SK-N-SH treated with all-trans-retinoic acid at 6 μM for 48 hours (cell line): ENCODE data around the gene TRPM5.

Experiments used
- ATAC-seq: fragments of 200-7000 bp; cut with Tn5 transposase; 3 replicates; pipeline ENCODE4 v1.9.1; 2020; ENCODE audit warnings: mild to moderate bottlenecking, moderate library complexity
- ARNTL ChIP-seq: fragments of 450-650 bp; formaldehyde crosslinking; IDR thresholded peaks from 2 replicates; pipeline ENCODE4 v1.5.0; 2020; ENCODE audit warnings: low read depth, mild to moderate bottlenecking, moderate library complexity, borderline replicate concordance
- BACH2 ChIP-seq: fragments of 250-450 bp; sonication (Bioruptor Pico); IDR thresholded peaks from 2 replicates; pipeline ENCODE4 v1.9.0; 2021; ENCODE audit warnings: mild to moderate bottlenecking, borderline replicate concordance
- CSDC2 ChIP-seq: fragments of 250-450 bp; sonication (Bioruptor Pico); IDR thresholded peaks from 2 replicates; pipeline ENCODE4 v1.5.0; 2020; ENCODE audit warnings: mild to moderate bottlenecking, moderate library complexity
- ESRRG ChIP-seq: fragments of 250-450 bp; sonication (Bioruptor Pico); IDR thresholded peaks from 2 replicates; pipeline ENCODE4 v1.6.1; 2021; ENCODE audit warnings: mild to moderate bottlenecking
- GLIS3 ChIP-seq: fragments of 250-450 bp; sonication (Bioruptor Pico); IDR thresholded peaks from 2 replicates; pipeline ENCODE4 v1.5.0; 2020; ENCODE audit warnings: mild to moderate bottlenecking, moderate library complexity
- ISL1 ChIP-seq: fragments of 250-450 bp; sonication (Bioruptor Pico); IDR thresholded peaks from 2 replicates; pipeline ENCODE4 v2.1.2; 2022; ENCODE audit warnings: mild to moderate bottlenecking, moderate library complexity
- PPARA ChIP-seq: fragments of 250-450 bp; sonication (Bioruptor Pico); IDR thresholded peaks from 2 replicates; pipeline ENCODE4 v1.5.0; 2020; ENCODE audit warnings: mild to moderate bottlenecking, borderline replicate concordance
- RARB ChIP-seq: fragments of 250-450 bp; sonication (Bioruptor Pico); IDR thresholded peaks from 2 replicates; pipeline ENCODE4 v1.8.0; 2021; ENCODE audit warnings: mild to moderate bottlenecking, moderate library complexity
- SNAI2 ChIP-seq: fragments of 250-450 bp; sonication (Bioruptor Pico); IDR thresholded peaks from 2 replicates; pipeline ENCODE4 v1.5.0; 2020; ENCODE audit warnings: mild to moderate bottlenecking, moderate library complexity
- TOX ChIP-seq: fragments of 250-450 bp; sonication (Bioruptor Pico); IDR thresholded peaks from 2 replicates; pipeline ENCODE4 v1.8.0; 2021; ENCODE audit warnings: mild to moderate bottlenecking, moderate library complexity, borderline replicate concordance
- ZC3H10 ChIP-seq: fragments of 250-450 bp; sonication (Bioruptor Pico); IDR thresholded peaks from 2 replicates; pipeline ENCODE4 v1.5.1; 2021; ENCODE audit warnings: mild to moderate bottlenecking, moderate library complexity
- ZFP3 ChIP-seq: fragments of 250-450 bp; sonication (Bioruptor Pico); IDR thresholded peaks from 2 replicates; pipeline ENCODE4 v1.5.0; 2020; ENCODE audit warnings: mild to moderate bottlenecking, moderate library complexity
- ZFP30 ChIP-seq: fragments of 450-650 bp; formaldehyde crosslinking; IDR thresholded peaks from 2 replicates; pipeline ENCODE4 v1.5.0; 2022; ENCODE audit warnings: mild to moderate bottlenecking, moderate library complexity
- ZNF565 ChIP-seq: fragments of 450-650 bp; formaldehyde crosslinking; conservative IDR thresholded peaks from 2 replicates; pipeline ENCODE4 v1.5.0; 2020; ENCODE audit warnings: low read depth, mild to moderate bottlenecking, moderate library complexity
- ZNF70 ChIP-seq: fragments of 450-650 bp; formaldehyde crosslinking; IDR thresholded peaks from 2 replicates; pipeline ENCODE4 v1.5.0; 2020; ENCODE audit warnings: mild to moderate bottlenecking, moderate library complexity
- ZNF8 ChIP-seq: fragments of 450-650 bp; formaldehyde crosslinking; IDR thresholded peaks from 2 replicates; pipeline ENCODE4 v1.5.0; 2020; ENCODE audit warnings: mild to moderate bottlenecking, moderate library complexity
- TF ChIP-seq, protein P1 (sequence below): fragments of 250-450 bp; sonication (Bioruptor Pico); IDR thresholded peaks from 2 replicates; pipeline ENCODE4 v1.5.1; 2021; ENCODE audit warnings: mild to moderate bottlenecking, moderate library complexity
- TF ChIP-seq, protein P2 (sequence below): fragments of 250-450 bp; sonication (Bioruptor Pico); IDR thresholded peaks from 2 replicates; pipeline ENCODE4 v1.8.0; 2020; ENCODE audit warnings: mild to moderate bottlenecking, moderate library complexity, borderline replicate concordance
- TF ChIP-seq, protein P3 (sequence below): fragments of 250-450 bp; sonication (Bioruptor Pico); IDR thresholded peaks from 2 replicates; pipeline ENCODE4 v1.5.0; 2020; ENCODE audit warnings: mild to moderate bottlenecking, moderate library complexity

Gene TRPM5

DNA sequence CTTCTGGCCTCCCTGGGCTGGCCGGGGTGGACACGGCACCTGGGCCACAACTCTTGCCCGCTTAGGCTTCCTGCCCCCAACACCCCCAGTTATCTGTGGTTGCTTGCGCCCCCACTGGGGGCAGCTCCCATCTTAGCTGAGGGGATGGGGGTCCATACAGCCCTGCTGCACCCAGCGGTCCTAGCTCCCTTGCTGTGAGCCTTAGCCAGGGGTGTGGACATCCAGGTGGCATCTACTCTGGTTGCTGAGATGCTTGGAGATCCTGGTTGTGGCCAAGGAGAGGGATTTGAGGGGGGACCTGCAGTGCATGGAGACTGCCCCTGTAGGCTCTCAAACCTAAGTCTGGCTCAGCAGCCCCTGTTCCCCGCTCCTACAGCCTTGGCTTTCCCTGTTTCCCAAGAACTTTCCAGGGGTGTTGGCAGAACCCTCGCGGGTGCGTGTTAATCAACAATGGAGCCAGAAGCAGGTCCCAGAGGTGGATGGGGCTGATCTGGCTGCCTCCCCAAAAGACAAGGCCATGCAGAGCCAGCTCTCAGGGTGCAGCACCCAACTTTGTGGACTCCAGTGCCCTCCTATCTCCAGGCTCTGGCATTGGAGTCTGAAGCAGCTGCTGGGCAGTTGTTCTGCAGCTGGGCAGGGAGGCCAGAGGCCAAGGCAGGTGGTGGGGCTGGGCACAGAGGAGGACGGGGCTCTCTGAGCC is 3.8 kb upstream of the TRPM5 start:
- TF ChIP-seq, protein P1, sequence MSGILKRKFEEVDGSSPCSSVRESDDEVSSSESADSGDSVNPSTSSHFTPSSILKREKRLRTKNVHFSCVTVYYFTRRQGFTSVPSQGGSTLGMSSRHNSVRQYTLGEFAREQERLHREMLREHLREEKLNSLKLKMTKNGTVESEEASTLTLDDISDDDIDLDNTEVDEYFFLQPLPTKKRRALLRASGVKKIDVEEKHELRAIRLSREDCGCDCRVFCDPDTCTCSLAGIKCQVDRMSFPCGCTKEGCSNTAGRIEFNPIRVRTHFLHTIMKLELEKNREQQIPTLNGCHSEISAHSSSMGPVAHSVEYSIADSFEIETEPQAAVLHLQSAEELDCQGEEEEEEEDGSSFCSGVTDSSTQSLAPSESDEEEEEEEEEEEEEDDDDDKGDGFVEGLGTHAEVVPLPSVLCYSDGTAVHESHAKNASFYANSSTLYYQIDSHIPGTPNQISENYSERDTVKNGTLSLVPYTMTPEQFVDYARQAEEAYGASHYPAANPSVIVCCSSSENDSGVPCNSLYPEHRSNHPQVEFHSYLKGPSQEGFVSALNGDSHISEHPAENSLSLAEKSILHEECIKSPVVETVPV (CRISPR knock-in tag), result no peak
- TF ChIP-seq ARNTL (CRISPR knock-in tag), result no peak
- TF ChIP-seq, protein P2, sequence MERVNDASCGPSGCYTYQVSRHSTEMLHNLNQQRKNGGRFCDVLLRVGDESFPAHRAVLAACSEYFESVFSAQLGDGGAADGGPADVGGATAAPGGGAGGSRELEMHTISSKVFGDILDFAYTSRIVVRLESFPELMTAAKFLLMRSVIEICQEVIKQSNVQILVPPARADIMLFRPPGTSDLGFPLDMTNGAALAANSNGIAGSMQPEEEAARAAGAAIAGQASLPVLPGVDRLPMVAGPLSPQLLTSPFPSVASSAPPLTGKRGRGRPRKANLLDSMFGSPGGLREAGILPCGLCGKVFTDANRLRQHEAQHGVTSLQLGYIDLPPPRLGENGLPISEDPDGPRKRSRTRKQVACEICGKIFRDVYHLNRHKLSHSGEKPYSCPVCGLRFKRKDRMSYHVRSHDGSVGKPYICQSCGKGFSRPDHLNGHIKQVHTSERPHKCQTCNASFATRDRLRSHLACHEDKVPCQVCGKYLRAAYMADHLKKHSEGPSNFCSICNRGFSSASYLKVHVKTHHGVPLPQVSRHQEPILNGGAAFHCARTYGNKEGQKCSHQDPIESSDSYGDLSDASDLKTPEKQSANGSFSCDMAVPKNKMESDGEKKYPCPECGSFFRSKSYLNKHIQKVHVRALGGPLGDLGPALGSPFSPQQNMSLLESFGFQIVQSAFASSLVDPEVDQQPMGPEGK, result no peak
- TF ChIP-seq, protein P3, sequence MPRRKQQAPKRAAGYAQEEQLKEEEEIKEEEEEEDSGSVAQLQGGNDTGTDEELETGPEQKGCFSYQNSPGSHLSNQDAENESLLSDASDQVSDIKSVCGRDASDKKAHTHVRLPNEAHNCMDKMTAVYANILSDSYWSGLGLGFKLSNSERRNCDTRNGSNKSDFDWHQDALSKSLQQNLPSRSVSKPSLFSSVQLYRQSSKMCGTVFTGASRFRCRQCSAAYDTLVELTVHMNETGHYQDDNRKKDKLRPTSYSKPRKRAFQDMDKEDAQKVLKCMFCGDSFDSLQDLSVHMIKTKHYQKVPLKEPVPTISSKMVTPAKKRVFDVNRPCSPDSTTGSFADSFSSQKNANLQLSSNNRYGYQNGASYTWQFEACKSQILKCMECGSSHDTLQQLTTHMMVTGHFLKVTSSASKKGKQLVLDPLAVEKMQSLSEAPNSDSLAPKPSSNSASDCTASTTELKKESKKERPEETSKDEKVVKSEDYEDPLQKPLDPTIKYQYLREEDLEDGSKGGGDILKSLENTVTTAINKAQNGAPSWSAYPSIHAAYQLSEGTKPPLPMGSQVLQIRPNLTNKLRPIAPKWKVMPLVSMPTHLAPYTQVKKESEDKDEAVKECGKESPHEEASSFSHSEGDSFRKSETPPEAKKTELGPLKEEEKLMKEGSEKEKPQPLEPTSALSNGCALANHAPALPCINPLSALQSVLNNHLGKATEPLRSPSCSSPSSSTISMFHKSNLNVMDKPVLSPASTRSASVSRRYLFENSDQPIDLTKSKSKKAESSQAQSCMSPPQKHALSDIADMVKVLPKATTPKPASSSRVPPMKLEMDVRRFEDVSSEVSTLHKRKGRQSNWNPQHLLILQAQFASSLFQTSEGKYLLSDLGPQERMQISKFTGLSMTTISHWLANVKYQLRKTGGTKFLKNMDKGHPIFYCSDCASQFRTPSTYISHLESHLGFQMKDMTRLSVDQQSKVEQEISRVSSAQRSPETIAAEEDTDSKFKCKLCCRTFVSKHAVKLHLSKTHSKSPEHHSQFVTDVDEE (CRISPR knock-in tag), result no peak
- TF ChIP-seq SNAI2 (CRISPR knock-in tag), result no peak
- TF ChIP-seq ESRRG (CRISPR knock-in tag), result no peak
- TF ChIP-seq ZFP3 (CRISPR knock-in tag), result no peak
- TF ChIP-seq ZC3H10 (CRISPR knock-in tag), result no peak
- no peak for TF ChIP-seq PPARA (CRISPR knock-in tag)
- no peak for TF ChIP-seq RARB (CRISPR knock-in tag)
- no peak for TF ChIP-seq BACH2 (CRISPR knock-in tag)
- TF ChIP-seq TOX (CRISPR knock-in tag), result no peak
- TF ChIP-seq ZNF8 (CRISPR knock-in tag), result no peak
- no peak for TF ChIP-seq ZFP30 (CRISPR knock-in tag)
- TF ChIP-seq ZNF565, result no peak
- ATAC-seq, result no peak

DNA sequence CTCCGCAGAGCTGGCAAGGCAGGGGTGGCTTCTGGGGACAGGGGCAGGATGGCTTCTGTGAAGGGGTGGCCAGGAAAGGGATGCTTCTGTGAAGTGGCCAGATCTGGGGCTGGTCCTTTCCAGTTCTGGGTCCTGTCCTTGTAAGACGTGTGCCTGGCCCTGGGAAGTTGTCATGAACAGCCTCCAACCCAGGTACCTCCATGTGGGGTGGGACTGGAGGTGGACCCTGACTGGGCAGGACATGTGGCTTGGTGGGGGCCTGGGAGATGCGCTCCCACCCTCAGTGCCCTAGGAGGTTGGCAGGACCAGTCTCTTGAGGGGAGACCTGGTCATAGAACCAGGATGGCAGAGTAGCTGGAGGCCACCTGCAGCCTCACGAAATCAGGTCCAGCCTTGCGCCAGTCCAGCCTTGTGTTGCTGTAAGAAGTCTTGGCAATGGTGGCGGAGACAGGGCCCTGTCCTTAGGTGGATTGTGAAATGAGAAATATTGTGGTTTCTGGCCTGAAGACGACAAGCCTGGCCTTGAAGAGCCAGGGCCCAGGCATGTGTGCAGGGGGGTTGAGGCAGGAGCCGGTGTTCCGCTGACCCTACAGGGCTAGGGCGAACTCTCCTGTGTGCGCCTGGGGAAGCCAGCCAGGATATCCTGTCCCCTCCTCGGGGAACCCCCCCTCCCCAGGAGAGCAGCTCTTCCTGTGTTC is 3.1 kb upstream of the TRPM5 start:
- no peak for ATAC-seq
- TF ChIP-seq SNAI2 (CRISPR knock-in tag), result no peak
- TF ChIP-seq, protein P1 (CRISPR knock-in tag), result no peak
- TF ChIP-seq CSDC2 (CRISPR knock-in tag), result no peak
- no peak for TF ChIP-seq BACH2 (CRISPR knock-in tag)
- TF ChIP-seq, protein P3 (CRISPR knock-in tag), result no peak
- no peak for TF ChIP-seq RARB (CRISPR knock-in tag)
- no peak for TF ChIP-seq ZNF70 (CRISPR knock-in tag)
- TF ChIP-seq ZFP30 (CRISPR knock-in tag), result no peak
- TF ChIP-seq GLIS3 (CRISPR knock-in tag), result no peak
- no peak for TF ChIP-seq ZNF8 (CRISPR knock-in tag)
- no peak for TF ChIP-seq ISL1 (CRISPR knock-in tag)
